Measurements from ENCODE around the gene ATP9A.

DNA sequence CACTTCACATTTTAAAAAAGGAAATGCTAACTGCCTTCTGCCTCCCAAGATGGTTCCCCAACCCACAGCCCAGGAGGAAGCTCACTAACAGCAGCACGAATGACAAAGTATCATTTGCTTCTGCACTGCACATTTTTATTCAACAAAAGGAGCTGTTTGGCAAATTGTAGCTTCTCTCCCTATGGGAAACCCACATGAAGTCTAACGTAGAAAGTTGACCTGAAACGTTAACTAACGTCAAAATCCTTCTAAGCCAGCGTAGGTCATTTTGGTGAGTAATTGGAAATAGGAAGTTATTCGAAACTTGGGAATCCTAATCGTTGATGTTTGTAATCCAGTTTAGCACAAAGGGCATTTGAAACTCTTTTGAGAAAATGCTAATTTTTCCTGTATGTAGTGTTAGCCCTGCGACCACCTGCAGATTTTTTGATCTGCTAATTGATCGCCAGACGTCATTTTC lies 31.2 kb upstream of the ATP9A start:
- no peak for TF ChIP-seq EZH2 (IDR thresholded peaks at IDR 0.05; ENCODE audit: borderline replicate concordance, low read length)
- TF ChIP-seq, protein P1, sequence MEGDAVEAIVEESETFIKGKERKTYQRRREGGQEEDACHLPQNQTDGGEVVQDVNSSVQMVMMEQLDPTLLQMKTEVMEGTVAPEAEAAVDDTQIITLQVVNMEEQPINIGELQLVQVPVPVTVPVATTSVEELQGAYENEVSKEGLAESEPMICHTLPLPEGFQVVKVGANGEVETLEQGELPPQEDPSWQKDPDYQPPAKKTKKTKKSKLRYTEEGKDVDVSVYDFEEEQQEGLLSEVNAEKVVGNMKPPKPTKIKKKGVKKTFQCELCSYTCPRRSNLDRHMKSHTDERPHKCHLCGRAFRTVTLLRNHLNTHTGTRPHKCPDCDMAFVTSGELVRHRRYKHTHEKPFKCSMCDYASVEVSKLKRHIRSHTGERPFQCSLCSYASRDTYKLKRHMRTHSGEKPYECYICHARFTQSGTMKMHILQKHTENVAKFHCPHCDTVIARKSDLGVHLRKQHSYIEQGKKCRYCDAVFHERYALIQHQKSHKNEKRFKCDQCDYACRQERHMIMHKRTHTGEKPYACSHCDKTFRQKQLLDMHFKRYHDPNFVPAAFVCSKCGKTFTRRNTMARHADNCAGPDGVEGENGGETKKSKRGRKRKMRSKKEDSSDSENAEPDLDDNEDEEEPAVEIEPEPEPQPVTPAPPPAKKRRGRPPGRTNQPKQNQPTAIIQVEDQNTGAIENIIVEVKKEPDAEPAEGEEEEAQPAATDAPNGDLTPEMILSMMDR (conservative IDR thresholded peaks at IDR 0.05 in 1 of 2, IDR thresholded peaks at IDR 0.05 in 1 of 2; ENCODE audit: extremely low read depth in 1 of 2, insufficient read depth in 1 of 2, low read depth in 1 of 2, low read length in 2 of 2): no peak

All from mammary epithelial cell (primary cell).